K562 (cell line): ENCODE data around the gene VENTX. TPM values are rescaled to one million over a fixed set of nuclear protein-coding genes. Genes with fewer than 3 reads are reported as not detected.

Source experiments
- ATAC-seq: fragments of 200-7000 bp; cut with Tn5 transposase; 3 replicates; pipeline ENCODE4 v1.9.1; 2020; ENCODE audit warnings: moderate library complexity
- BruUV-seq: library from RNA; stranded (reverse); fragments of 400-500 nt; replicated peaks from 2 replicates; lab custom pipeline; 2021; lab: Mats Ljungman, UMichigan
- CTCF ChIA-PET: fragments of 300-600 bp; formaldehyde crosslinking; extraction: SDS; loops from one replicate; lab custom pipeline; 2021; ENCODE audit warnings: low intra/inter-chr PET ratio; lab: Yijun Ruan, JAX
- POLR2A ChIA-PET: fragments of 300-600, 350-650 bp; sonication (Branson Sonifier 250); formaldehyde crosslinking; extraction: SDS; loops from one replicate; lab custom pipeline; 2021; ENCODE audit warnings: antibody characterized with exemption, inconsistent platforms; lab: Yijun Ruan, JAX
- DNase-seq, 4 experiments: peaks; one replicate each; pipeline versions ENCODE4 v3.0.0 to v3.0.0-alpha.2; 2011 to 2018; ENCODE audit warnings: low spot score in 3 of 4, mixed read lengths in 3 of 4; ENCODE audit errors: extremely low read depth in 1 of 4
- FAIRE-seq: peaks from 2 replicates; lab custom pipeline; 2011; peaks lifted over from hg19 to GRCh38; lab: Jason Lieb, UNC
- H2AFZ ChIP-seq: 2 replicates; pipeline ENCODE4 v1.6.0; 2011; ENCODE audit warnings: low read depth, low read length, control low read depth, inconsistent platforms
- H3K27ac ChIP-seq: fragments of 200-600 bp; 3 replicates; pipeline ENCODE4 v1.8.0; 2011; ENCODE audit warnings: low read depth, mild to moderate bottlenecking, control low read depth, inconsistent platforms, low read length, moderate library complexity, mixed read lengths; ENCODE audit errors: extremely low read depth
- H3K27me3 ChIP-seq, 2 experiments: fragments of 300-600 bp in 1 of 2; 2 replicates in 1 of 2; 3 replicates in 1 of 2; pipeline versions ENCODE4 v1.6.0 to v1.8.0; 2011; ENCODE audit warnings: inconsistent platforms in 2 of 2, low read length in 2 of 2, mild to moderate bottlenecking in 1 of 2, mixed read lengths in 1 of 2, moderate library complexity in 1 of 2; ENCODE audit not compliant: control insufficient read depth in 2 of 2, insufficient read depth in 2 of 2
- H3K36me3 ChIP-seq: fragments of 300-600 bp; 3 replicates; pipeline ENCODE4 v1.8.0; 2011; ENCODE audit warnings: mild to moderate bottlenecking, low read length, inconsistent platforms; ENCODE audit not compliant: control insufficient read depth, insufficient read depth
- H3K4me1 ChIP-seq, 2 experiments: fragments of 200-600 bp in 1 of 2; replicated peaks in 1 of 2; 2 replicates in 1 of 2; 3 replicates in 1 of 2; pipeline versions ENCODE4 v1.5.1 to v1.8.0; 2011; ENCODE audit warnings: inconsistent platforms in 2 of 2, low read length in 2 of 2, mild to moderate bottlenecking in 1 of 2, mixed read lengths in 1 of 2, moderate library complexity in 1 of 2; ENCODE audit not compliant: control insufficient read depth in 2 of 2, insufficient read depth in 2 of 2
- H3K4me2 ChIP-seq: 2 replicates; pipeline ENCODE4 v1.6.1; 2011; ENCODE audit warnings: low read length, control low read depth, inconsistent platforms, mixed read lengths; ENCODE audit not compliant: insufficient read depth
- H3K4me3 ChIP-seq: fragments of 200-600 bp; sonication (generic), shearing (Covaris generic); 2 replicates; pipeline ENCODE4 v1.5.1; 2016; ENCODE audit warnings: control low read depth, inconsistent platforms
- H3K79me2 ChIP-seq: fragments of 200-600 bp; 3 replicates; pipeline ENCODE4 v1.8.0; 2011; ENCODE audit warnings: low read length, inconsistent platforms; ENCODE audit not compliant: control insufficient read depth, insufficient read depth
- H3K9ac ChIP-seq, 2 experiments: 2 replicates each; pipeline versions ENCODE4 v1.6.0 to v1.6.1; 2011; ENCODE audit warnings: low read depth in 2 of 2, low read length in 2 of 2, control low read depth in 1 of 2, inconsistent platforms in 1 of 2, mild to moderate bottlenecking in 1 of 2, mixed read lengths in 1 of 2; ENCODE audit not compliant: insufficient read depth in 1 of 2
- H3K9me1 ChIP-seq: one replicate; pipeline ENCODE4 v1.6.0; 2011; ENCODE audit warnings: inconsistent platforms, mild to moderate bottlenecking, low read length, moderate library complexity; ENCODE audit not compliant: control insufficient read depth, insufficient read depth
- H3K9me3 ChIP-seq: replicated peaks from 2 replicates; pipeline ENCODE4 v1.5.1; 2011; ENCODE audit warnings: low read depth, low read length, inconsistent platforms; ENCODE audit not compliant: control insufficient read depth, insufficient read depth
- H4K20me1 ChIP-seq: replicated peaks from 2 replicates; pipeline ENCODE4 v1.6.1; 2011; ENCODE audit warnings: low read length, inconsistent platforms, mixed read lengths; ENCODE audit not compliant: control insufficient read depth, insufficient read depth
- FIP1L1 ChIP-seq: fragments of 200-400 bp; formaldehyde crosslinking; IDR thresholded peaks from 2 replicates; pipeline ENCODE4 v1.6.1; 2018; ENCODE audit warnings: mild to moderate bottlenecking, low read depth, low read length; ENCODE audit not compliant: poor library complexity, severe bottlenecking
- HOXB6 ChIP-seq: fragments of 250-450 bp; sonication (Bioruptor Pico); IDR thresholded peaks from 2 replicates; pipeline ENCODE4 v1.5.1; 2022; ENCODE audit warnings: mild to moderate bottlenecking, borderline replicate concordance
- NR2C1 ChIP-seq, 2 experiments: fragments of 450-650 bp; IDR thresholded peaks; 2 replicates each; pipeline ENCODE4 v1.6.1; 2017; ENCODE audit warnings: mild to moderate bottlenecking in 2 of 2, antibody characterized with exemption in 1 of 2, inconsistent platforms in 1 of 2, missing compliant biosample characterization in 1 of 2, missing genetic modification characterization in 1 of 2
- POLR2G ChIP-seq: fragments of 200-400 bp; formaldehyde crosslinking; IDR thresholded peaks from 2 replicates; pipeline ENCODE4 v1.6.1; 2017; ENCODE audit warnings: low read depth, mild to moderate bottlenecking, antibody characterized with exemption, low read length, moderate library complexity
- RBM22 ChIP-seq: fragments of 200-400 bp; formaldehyde crosslinking; IDR thresholded peaks from 2 replicates; pipeline ENCODE4 v1.6.1; 2018; ENCODE audit warnings: low read length, low read depth; ENCODE audit not compliant: poor library complexity, severe bottlenecking
- ZNF140 ChIP-seq: fragments of 250-450 bp; sonication (Bioruptor Pico); IDR thresholded peaks from 2 replicates; pipeline ENCODE4 v1.8.0; 2021; ENCODE audit warnings: moderate library complexity, mild to moderate bottlenecking, inconsistent platforms
- ZNF146 ChIP-seq: IDR thresholded peaks from one replicate; pipeline ENCODE4 v1.6.1; 2018; ENCODE audit warnings: missing compliant biosample characterization; ENCODE audit not compliant: unreplicated experiment
- WGBS: fragments of 100-300 bp; shearing (Covaris generic); methylation state at CpG from one replicate; pipeline ENCODE4 v1.1.6; 2016; ENCODE audit warnings: low coverage, mixed read lengths; ENCODE audit not compliant: insufficient coverage; ENCODE audit errors: missing lambda C conversion rate; 5-methylcytosine and 5-hydroxymethylcytosine counted together
- in situ Hi-C: fragments of 300-500 bp; cut with MboI; formaldehyde crosslinking; loops from 4 replicates; pipeline ENCODE4 v1.15.0; 2018; ENCODE audit warnings: inconsistent platforms, mixed read lengths
- intact Hi-C: fragments of 100-400 bp; cut with micrococcal nuclease; formaldehyde crosslinking; loops from 2 replicates; pipeline ENCODE4 v1.14.2; 2022
- polyA plus RNA-seq, 8 experiments: library from polyadenylated mRNA; depleted of rRNA in 4 of 8; stranded (reverse) in 5 of 8; unstranded in 3 of 8; fragments of >200 nt; fragmentation: Nextera tagmentation in 2 of 8; fragmentation: Illumina TruSeq in 1 of 8; extraction: Ambion mirVana in 2 of 8; extraction: Trizol in 1 of 8; gene quantifications; 2 replicates each; pipeline versions ENCODE4 v1.2.1 to v1.2.3, GENCODE V29; 2011 to 2014; ENCODE audit warnings: inconsistent platforms in 1 of 8, missing spikeins in 1 of 8
- total RNA-seq, 7 experiments: library from RNA; depleted of rRNA in 6 of 7; stranded (reverse); fragments of >200 nt in 6 of 7; fragmentation: Illumina TruSeq in 2 of 7; extraction: Trizol in 2 of 7; gene quantifications; 2 replicates each; pipeline versions ENCODE4 v1.2.1 to v1.2.3, GENCODE V29; 2011 to 2021; ENCODE audit warnings: low replicate concordance in 1 of 7
- TF ChIP-seq, protein P1 (sequence below): sonication (generic); formaldehyde crosslinking; IDR thresholded peaks from 2 replicates; pipeline ENCODE4 v1.9.0; 2022; ENCODE audit warnings: mild to moderate bottlenecking, missing genetic modification reagents
- TF ChIP-seq, protein P2 (sequence below), 3 experiments: fragments of 200-800 bp in 1 of 3; sonication (Bioruptor generic) in 1 of 3; sonication (generic) in 1 of 3; formaldehyde crosslinking in 1 of 3; IDR thresholded peaks; 2 replicates each; pipeline versions ENCODE4 v1.6.1 to v1.8.0; 2016 to 2022; ENCODE audit warnings: mild to moderate bottlenecking in 2 of 3, missing compliant biosample characterization in 2 of 3, missing genetic modification characterization in 2 of 3, missing genetic modification reagents in 1 of 3
- TF ChIP-seq, protein P3 (sequence below): sonication (generic); formaldehyde crosslinking; IDR thresholded peaks from 2 replicates; pipeline ENCODE4 v1.8.0; 2022; ENCODE audit warnings: mild to moderate bottlenecking, missing genetic modification reagents

VENTX gene
- total and polyA plus RNA-seq, 9 of the 15 experiments (the other 6 are each of a cell fraction or from before 2014, with no cell fraction given) = 0.07 to 0.70 (median 0.20) TPM; not detected in 1

DNA sequence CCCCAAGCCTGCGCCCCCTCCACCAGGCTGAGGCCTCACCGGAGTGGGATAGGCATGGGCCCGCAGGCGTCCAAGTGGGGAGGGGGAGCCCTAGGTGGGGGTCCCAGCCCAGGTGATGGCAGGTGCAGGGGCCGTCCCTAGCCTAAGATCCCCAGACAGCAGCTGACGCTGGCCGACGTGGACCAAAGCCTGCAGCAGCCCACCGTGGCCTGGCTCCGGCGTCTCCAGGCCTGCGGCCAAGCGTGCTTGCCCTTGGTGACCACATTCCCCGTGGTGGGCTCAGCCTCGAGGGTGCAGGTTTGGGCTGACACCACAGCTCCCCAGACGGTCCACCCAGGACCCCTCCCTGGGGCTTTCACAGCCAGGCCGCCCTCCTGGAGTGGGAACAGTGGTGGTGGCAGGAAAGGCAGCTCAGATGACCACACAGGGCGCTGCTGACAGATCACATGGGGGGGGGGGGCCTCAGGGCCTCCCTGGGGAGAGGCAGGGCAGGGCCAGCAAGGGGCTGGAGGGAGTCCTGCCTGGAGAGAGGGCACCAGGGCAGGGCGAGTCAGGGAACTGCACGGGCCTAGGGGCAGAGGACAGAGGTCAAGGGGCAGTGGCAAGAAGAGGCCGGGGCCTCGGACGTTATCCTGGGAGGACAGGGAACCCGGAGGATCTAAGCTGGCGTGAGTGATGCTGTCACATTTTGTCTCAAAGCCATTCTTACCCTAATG, 39.8 kb downstream of the VENTX start:
- Histone ChIP-seq H4K20me1 (no peaks in the 10 kb centered on the region), H3K79me2 (no peaks in the 10 kb centered on the region), H3K9me3 (no peaks in the 10 kb centered on the region), H2AFZ (no peak overlapping the region), H3K27me3 (no peaks in the 10 kb centered on the region), H3K4me3 (no peak overlapping the region), H3K36me3 (peaks cover 19% of the 10 kb centered on the region; the same call in 1 of the 3 replicates), H3K4me2 (peak overlapping the region; percentile 72; the same call in 1 of the 2 replicates), H3K4me1 (peaks cover 40 to 83% of the 10 kb centered on the region in 2 experiments), H3K27ac (peak overlapping the region; percentile 92), H3K9me1 (peaks cover 3% of the 10 kb centered on the region), H3K9ac (peak overlapping the region; percentile 61 to 77; a peak in 2 of 4 replicates)
- CTCF ChIA-PET = no interaction called here
- 75% methylated on average over 5 of the region's 25 CpGs for WGBS
- FAIRE-seq (no peak), DNase-seq (no peak), ATAC-seq (no peak)
- intact Hi-C loops (no loop called here), in situ Hi-C loops (no loop called here)
- no TSS peak for BruUV-seq
- TF ChIP-seq NR2C1 (IDR thresholded peaks at IDR 0.05) = peak; percentile 37; the same call in 1 of the 2 replicates
- TF ChIP-seq NR2C1 (tag; IDR thresholded peaks at IDR 0.05) = peak; percentile 60
- TF ChIP-seq, protein P1, sequence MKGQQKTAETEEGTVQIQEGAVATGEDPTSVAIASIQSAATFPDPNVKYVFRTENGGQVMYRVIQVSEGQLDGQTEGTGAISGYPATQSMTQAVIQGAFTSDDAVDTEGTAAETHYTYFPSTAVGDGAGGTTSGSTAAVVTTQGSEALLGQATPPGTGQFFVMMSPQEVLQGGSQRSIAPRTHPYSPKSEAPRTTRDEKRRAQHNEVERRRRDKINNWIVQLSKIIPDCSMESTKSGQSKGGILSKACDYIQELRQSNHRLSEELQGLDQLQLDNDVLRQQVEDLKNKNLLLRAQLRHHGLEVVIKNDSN (CRISPR knock-in tag) = 0 out of 2 replicates have a peak, but pooled peaks have one; percentile 37
- TF ChIP-seq POLR2G = peak; percentile 53; the same call in 1 of the 2 replicates
- TF ChIP-seq ZNF146 (CRISPR knock-in tag) = no peak
- TF ChIP-seq, protein P2, sequence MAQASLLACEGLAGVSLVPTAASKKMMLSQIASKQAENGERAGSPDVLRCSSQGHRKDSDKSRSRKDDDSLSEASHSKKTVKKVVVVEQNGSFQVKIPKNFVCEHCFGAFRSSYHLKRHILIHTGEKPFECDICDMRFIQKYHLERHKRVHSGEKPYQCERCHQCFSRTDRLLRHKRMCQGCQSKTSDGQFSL (CRISPR knock-in tag; IDR thresholded peaks at IDR 0.05) = 0 out of 2 replicates have a peak, but pooled peaks have one; percentile 55
- TF ChIP-seq, protein P2 (tag; IDR thresholded peaks at IDR 0.05) = no peak
- TF ChIP-seq FIP1L1 = peak; percentile 27
- peak; percentile 43 for TF ChIP-seq RBM22
- no peak for TF ChIP-seq ZNF140 (CRISPR knock-in tag)
- TF ChIP-seq HOXB6 (CRISPR knock-in tag) = no peak
- TF ChIP-seq, protein P3, sequence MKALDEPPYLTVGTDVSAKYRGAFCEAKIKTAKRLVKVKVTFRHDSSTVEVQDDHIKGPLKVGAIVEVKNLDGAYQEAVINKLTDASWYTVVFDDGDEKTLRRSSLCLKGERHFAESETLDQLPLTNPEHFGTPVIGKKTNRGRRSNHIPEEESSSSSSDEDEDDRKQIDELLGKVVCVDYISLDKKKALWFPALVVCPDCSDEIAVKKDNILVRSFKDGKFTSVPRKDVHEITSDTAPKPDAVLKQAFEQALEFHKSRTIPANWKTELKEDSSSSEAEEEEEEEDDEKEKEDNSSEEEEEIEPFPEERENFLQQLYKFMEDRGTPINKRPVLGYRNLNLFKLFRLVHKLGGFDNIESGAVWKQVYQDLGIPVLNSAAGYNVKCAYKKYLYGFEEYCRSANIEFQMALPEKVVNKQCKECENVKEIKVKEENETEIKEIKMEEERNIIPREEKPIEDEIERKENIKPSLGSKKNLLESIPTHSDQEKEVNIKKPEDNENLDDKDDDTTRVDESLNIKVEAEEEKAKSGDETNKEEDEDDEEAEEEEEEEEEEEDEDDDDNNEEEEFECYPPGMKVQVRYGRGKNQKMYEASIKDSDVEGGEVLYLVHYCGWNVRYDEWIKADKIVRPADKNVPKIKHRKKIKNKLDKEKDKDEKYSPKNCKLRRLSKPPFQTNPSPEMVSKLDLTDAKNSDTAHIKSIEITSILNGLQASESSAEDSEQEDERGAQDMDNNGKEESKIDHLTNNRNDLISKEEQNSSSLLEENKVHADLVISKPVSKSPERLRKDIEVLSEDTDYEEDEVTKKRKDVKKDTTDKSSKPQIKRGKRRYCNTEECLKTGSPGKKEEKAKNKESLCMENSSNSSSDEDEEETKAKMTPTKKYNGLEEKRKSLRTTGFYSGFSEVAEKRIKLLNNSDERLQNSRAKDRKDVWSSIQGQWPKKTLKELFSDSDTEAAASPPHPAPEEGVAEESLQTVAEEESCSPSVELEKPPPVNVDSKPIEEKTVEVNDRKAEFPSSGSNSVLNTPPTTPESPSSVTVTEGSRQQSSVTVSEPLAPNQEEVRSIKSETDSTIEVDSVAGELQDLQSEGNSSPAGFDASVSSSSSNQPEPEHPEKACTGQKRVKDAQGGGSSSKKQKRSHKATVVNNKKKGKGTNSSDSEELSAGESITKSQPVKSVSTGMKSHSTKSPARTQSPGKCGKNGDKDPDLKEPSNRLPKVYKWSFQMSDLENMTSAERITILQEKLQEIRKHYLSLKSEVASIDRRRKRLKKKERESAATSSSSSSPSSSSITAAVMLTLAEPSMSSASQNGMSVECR (CRISPR knock-in tag) = 0 out of 2 replicates have a peak, but pooled peaks have one; percentile 27
- POLR2A ChIA-PET = interaction anchor here (0.9 to 1.4 kb wide), 3 partner anchors 21 to 32 kb away, joined by 3 to 4 read pairs (median 4); no protein-coding TSS in a partner anchor
